HG03175 (cell line): ENCODE data around the gene PIP5K1A.
"Not testable (repeated sequence)": the region's sequence is repeated elsewhere in the genome, so short reads cannot be mapped to it uniquely, and the experiment has no call there.

Experiments
- ATAC-seq: cut with Tn5 transposase; IDR thresholded peaks from one replicate; pipeline ENCODE4 v1.9.1; 2021; ENCODE audit warnings: mild to moderate bottlenecking, moderate library complexity; ENCODE audit not compliant: unreplicated experiment

The PIP5K1A gene

DNA sequence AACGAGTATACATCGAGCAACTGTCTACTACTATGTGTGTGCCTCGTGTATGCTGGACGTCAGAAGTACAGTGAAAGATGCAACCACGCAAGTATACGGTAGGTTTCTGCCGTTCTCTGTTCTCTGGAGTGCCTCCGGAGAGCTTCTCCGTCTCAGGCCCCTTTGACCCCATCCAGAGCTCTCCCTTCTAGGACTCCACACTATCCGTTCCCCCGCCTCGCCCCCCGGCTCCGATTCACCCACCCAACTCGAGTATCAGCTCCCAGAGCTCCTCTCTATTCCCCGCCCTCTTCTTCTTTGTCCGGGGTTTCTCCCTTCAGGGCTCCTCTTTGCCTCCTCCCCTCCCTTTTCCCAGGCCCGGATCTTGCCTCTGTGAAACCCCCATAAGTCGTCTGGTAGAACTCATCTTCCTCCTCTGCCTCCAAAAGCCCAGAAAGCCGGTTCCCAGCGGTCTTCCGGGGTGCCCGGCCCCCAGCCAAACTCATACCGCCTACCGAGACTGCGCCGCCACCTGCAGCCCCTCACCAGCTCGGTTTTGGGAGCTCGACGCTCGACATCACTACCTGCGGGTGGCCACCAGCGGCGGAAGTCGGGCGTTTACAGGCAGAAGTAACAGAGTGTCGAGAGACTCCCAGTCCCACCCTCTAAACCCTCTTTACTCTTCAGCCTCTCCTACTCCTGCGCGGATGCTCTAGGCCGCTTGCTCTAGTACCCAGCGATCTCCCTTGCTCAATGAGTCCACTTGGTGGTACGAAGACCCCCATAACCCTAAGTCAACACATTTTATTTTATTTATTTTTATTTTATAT, 8.5 kb upstream of the PIP5K1A start, which contains the start of gene VPS72:
Gene VPS72 (minus strand): TSS at position 561 of the 809 bp plus-strand sequence. CDS start 76 bp downstream, at position 485.
- ATAC-seq: peak; percentile 89

DNA sequence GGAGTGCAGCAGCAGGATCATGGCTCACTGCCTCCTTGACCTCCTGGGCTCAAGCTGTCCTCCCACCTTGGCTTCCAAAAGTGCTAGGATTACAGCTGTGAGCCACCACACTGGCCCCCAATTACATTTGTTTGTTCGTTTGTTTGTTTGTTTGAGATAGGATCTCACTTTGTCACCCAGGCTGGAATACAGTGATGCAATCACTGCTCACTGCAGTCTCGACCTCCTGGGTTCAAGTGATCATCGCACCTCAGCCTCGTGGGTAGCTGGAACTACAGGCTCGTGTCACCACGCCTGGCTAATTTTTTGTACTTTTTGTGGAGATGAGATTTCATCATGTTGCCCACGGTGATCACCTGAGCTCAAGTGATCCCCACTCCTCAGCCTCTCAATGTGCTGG, 6.3 kb upstream of the PIP5K1A start:
- ATAC-seq: no peak

DNA sequence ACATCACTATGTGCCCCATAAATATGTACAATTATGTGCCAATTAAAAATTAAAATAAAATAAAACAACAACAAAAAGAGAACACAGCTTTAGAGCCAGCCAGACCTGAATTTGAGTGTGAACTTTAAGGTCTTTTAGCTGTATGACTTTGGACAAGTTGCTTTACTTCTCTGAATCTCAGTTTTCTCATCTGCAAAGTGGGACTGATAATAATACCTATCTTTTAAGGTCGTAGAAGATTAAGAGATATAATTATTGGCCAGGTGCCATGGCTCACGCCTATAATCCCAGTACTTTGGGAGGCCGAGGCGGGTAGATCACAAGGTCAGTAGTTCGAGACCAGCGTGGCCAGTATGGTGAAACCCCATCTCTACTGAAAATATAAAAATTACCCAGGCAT, 5.0 kb upstream of the PIP5K1A start:
- no peak for ATAC-seq

DNA sequence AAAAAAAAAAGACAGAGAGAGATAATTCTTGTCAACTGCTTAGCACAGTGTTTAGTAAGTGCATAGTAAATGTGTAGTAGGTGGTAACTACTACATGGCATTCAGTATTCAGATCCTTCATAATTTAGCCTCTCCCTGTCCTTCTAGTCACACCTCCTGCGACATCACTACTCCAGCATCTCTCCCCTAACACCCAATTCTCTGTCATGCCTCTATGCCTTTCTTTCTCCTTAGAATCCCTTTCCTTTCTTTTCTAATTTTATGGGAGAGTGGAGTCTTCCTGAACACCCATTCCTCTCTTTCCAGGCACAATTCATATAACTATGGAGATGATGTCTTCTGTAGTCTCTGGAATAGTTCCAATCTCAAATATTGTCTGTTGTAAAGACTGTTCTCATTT, 4.5 kb upstream of the PIP5K1A start:
- ATAC-seq: no peak

DNA sequence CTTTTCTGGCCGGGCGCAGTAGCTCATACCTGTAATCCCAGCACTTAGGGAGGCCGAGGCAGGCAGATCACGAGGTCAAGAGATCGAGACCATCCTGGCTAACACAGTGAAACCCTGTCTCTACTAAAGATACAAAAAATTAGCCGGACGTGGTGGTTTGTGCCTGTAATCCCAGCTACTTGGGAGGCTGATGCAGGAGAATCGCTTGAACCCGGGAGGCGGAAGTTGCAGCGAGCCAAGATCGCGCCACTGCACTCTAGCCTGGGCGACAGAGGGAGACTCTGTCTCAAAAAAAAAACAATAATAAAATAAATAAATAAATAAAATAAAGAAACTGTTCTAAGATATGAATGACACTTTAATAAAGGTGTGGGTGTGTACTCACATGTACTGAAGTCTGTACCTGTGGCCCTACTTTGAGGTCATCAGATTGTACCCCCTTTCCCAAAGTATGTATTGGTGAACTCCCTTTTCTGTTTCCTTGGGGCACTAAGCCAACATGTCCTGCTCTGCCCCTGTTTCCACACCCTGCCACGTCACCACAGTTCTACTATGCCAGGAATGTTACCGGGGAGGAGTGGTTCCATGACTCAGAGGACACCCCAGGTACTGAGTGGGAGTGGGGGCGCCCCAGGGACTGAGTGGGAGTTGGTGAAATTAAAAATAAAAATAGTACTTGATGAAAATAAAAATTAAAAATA, 3.3 kb upstream of the PIP5K1A start:
- ATAC-seq: not testable (repeated sequence)

DNA sequence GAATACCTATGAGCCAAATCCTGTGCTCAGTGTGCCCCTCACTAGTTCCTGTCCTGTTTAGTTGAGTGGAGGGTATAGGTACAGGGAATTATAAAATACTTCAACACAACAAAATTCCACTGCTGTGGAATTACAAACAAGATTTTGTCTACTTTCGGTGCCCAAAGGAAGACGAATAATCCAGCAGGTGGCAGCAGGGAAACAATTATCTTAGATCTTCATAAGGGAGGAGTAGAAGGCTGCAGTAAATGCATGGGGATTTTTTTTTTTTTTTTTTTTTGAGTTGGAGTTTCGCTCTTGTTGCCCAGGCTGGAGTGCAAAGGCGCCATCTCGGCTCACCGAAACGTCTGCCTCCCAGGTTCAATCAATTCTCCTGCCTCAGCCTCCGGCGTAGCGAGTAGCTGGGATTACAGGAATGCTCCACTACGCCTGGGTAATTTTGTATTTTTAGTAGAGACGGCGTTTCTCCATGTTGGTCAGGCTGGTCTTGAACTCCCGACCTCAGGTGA, 2.0 kb upstream of the PIP5K1A start:
- no peak for ATAC-seq

DNA sequence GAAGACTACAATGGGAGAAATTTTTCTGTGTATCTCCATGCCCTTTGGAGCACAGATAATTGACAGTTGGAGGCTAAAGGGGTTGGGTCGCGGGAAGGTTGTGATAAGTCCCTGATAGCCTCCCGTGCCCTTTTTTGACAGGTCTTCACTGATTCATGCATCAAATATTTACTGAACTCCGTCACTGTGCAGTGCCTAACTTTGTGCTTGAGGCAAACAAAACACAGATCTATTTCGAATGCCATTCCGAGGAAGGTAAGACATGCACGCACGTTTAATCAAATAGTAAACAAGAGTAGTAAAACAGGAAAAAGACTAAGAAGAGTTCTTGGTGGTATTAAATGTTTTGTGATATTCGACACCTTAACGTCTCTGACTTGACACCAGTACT, 494 bp upstream of the PIP5K1A start:
- no peak for ATAC-seq

DNA sequence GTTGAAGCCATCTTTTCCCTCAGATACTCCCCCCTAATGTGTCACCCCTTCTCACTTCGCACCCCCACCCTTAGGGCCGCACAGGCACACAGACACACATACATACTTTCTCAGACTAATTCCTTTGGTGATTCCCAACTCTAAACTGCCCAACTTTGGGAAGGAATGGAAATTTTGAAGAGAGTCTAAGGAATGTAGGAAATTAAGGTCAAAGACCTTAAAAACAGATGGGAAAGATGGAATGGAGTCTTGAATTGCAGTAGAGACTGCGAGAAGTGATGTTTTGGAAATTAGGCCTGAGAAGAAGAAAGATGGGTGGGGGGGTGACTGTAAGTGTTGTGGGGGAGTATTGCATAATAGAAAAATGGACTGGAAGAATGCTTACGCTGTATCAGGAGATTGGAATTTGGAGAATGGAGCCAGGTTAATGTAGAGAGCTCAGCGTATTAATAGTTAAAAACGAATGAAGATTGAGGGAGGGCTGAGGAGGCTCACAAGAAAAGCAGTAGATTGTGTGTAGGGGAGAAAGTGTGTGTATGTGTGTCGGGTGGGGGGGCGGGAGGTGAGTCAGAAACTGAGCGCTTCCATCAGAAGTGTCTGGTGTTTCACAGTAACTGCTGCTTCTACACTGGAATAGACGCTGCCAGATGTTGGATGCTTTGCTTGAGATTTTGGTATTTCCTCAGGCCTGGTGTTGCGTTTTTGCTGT, 1.7 kb downstream of the PIP5K1A start:
- ATAC-seq: no peak

DNA sequence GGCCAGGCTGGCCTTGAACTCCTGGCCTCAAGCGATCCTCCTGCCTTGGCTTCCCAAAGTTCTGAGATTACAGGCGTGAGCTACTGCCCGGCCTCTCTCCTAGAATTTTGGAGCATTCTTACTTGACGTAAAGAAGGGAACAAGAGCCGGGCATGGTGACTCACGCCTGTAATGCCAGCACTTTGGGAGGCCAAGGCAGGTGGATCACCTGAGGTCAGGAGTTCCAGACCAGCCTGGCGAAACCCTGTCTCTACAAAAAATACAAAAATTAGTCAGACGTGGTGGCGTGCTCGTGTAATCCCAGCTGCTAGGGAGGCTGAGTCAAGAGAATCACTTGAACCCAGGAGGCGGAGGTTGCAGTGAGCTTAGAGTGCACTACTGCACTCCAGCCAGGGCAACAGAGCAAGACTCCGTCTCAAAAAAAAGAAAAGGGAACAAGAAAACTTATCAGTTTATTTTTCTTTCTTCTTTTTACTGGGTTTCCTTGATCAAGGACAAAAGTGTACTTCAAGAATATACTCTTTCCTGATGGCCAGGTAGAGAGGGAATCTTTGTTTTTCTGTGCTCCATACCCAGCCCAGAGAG, 7.1 kb downstream of the PIP5K1A start:
- ATAC-seq: not testable (repeated sequence)

DNA sequence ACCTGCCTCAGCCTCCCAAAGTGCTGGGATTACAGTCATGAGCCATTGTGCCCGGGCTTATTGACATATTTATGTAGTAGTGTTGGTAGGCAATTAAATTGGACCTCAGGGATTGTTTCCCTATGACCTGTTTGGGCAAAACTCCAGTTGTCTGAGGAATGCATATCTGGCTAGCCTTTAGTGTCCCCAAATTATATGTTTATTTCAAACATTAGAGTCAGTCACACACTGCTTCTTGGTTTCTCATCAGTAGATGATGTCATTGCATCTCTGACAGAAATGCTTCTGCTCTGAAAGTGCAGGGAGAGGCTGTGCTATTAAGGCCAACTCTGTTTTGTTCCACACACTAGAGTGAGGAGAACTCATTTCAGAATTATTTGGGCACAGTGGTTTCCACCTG, 12.5 kb downstream of the PIP5K1A start:
- no peak for ATAC-seq

DNA sequence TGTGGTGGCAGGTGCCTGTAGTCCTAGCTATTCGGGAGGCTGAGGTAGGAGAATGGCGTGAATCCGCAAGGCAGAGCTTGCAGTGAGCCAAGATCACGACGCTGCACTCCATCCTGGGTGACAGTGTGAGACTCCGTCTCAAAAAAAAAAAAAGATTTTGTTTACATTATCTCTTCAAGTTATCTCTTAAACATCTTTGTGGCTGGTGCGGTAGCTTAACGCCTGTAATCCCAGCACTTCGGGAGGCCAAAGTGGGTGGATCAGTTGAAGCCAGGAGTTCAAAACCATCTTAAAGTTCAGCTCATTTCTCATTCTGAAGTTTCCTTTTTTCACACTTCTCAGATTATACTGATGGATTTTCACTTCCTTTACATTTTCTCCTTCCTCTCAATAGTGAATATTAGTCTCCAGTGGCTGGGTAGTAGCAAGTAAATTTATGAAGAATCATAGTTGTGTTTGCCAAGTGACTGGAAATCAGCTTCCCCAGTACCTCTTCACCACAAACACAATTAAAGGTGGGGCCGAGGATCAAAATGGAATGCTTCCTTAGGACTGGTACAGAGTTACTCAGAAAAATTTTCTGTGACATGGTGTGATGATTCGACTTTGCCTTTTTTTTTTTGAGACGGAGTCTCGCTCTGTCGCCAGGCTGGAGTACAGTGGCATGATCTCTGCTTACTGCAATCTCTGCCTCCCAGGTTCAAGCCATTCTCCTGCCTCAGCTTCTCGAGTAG, 13.8 kb downstream of the PIP5K1A start:
- no peak for ATAC-seq

DNA sequence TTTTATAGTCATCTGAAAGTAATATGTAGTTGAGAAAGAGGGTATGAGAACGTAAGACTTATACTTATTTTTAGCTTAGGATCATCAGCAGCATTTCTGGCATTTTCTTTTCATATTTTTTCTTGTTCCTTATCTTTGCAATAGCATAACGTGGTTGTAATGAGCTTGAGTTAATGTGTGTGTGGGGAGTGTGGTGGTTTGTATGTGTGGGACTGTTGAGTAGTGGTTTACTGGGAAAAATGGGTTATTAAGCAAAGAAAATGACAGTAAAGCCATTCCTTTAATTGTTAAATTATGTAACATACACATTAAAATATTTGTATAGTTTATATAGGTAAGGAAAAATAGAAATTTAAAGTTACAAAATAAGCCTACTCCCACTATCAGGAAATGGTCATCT, 15.2 kb downstream of the PIP5K1A start:
- no peak for ATAC-seq

DNA sequence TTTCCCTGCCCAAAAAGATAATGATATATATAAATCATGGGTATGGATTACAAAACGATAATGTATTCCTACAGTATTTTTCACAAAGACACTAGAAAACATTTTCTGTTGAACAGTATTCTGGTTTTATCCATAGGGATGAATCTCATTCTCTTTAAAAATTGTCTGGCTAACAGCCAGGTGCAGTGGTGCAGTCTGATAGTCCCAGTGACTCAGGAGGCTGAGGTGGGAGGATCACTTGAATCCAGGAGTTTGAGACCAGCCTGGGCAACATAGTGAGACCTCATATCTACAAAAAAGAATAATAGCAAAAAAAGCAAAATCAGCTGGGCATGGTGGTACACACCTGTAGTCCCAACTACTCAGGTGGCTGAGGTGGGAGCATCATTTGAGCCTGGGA, 23.3 kb downstream of the PIP5K1A start:
- no peak for ATAC-seq

DNA sequence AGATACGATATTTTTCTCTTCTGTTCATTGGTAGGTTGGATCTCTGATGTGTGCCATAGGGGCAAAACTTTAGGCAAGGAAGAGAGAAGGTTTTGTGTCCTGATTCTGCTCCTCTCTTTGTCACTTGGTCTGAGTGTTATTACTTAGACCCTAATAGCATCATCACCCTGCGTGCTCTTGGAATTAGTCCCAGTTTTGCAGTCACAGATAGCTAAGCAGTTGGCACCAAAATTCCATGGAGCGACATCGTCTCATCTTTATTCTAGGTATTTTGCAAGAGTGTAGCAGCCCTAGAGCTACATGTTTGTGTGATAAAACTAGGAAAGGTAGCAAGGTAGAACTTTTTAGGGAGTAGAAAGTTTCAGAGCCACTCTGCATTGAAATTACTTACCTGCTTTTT, 23.8 kb downstream of the PIP5K1A start:
- no peak for ATAC-seq

DNA sequence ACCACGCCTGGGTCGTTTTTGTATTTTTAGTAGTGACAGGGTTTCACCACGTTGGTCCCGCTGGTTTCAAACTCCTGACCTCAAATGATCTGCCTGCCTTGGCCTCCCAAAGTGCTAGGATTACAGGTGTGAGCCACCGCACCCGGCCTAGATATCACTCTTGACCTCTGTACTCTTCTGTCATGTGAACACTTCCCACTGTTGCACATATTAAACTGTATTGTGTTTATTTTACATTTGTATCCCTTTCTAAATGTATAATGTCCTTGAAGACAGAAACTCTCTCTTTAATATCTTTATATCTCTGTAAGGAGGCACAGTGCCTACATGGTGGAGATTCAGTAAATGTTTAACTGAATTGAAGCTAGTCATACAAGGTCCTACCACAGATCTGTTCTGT, 36.9 kb downstream of the PIP5K1A start:
- ATAC-seq: no peak

DNA sequence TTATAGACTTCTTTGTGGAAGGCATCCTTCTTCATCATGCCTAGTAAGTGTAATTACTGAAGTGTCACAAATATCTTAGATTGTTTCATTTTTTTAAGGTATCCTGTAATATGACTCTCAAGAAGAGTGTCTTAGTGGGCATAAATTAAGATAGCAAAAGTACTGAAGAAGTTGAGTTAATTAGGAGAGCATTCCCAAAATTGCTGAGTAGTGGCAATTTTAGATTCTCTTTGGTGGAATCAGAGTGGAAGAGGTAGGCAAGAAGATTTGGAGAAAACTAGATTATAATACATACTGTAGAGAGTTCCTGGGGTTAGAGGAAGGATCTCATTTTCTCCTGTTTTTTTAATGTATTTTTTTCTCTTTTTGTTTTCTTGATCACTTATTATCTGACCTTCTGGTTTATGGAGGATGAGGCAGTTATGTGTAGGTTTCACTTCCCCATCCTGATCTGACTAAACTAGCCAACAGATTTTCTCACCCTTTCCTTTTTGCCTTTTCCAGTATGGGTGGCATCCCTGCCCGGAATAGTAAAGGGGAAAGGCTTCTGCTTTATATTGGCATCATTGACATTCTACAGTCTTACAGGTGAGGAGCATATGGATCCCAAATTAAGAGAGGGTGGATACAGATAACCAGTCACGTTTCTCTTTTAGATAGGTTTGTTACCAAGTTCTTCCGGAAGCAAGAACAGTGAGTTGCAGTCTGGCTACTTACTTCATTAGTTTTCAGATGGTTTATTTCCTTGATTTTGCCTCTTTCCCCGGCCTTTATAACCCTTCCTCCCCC, 39.5 kb downstream of the PIP5K1A start:
- no peak for ATAC-seq

DNA sequence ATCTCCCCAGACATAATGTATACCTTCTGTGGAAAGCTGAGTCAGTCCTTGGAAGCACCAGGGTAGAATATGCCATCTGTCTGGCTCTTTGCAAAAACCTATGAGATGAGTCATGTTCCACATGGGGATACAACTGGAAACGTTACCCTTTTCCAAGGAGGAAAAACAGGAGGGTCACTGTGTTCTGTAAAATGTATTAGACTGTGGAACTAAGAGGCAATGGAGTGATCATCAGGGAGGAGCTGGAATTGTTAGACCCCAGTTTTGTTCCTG, 40.1 kb downstream of the PIP5K1A start:
- no peak for ATAC-seq

DNA sequence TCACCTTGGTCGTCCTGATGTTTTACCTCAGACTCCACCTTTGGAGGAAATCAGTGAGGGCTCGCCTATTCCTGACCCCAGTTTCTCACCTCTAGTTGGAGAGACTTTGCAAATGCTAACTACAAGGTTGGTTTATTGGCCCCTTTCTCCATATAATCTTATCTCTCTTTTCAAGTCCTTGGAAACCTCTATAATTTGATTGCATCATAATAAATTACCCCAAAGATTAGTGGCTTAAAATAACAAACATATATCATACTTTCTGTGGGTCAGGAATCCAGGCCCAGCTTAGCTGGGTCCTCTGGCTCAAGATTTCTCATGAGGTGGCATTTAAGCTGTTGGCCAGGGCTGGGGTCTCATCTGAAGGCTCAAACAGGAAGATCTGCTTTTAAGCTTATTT, 44.1 kb downstream of the PIP5K1A start:
- ATAC-seq: no peak

DNA sequence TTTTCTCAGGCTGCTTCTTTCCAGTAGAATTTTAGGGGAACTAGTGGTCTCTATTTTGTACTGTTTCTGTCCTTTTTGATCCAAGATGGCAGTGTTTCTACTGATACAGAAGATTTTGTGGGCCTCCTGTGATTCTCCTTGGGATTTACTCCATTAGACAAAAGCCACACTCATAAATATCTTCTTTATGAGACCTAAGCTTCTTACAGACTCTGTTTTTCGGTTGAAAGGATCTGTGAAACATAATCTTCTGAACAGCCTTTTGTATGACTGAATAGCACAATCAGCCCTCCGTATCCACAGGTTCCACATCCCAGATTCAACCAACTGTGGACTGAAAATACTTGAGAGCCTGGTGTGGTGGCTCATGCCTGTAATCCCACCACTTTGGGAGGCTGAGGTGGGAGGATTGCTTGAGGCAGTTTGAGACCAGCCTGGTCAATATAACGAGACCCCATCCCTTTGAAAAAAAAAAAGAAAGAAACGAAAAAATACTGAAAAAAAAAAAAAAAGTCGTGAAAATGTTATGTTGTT, 45.4 kb downstream of the PIP5K1A start:
- no peak for ATAC-seq

DNA sequence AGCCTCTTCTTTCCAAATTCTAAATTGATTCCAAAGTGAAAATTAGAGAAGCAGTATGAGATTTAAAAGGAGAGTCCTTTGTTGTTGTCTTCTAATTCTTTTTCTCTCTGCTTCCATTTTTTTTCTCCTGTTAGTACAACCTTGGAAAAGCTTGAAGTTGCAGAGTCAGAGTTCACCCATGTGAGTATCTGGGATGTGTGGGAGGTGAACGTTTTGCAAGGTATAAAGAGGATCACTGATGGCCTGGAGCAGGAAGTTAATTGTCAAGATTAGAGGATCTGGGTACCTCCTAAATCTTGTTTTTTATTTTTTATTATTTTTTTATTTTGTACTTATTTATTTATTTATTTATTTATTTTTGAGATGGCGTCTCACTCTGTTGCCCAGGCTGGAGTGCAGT, 48.4 kb downstream of the PIP5K1A start:
- no peak for ATAC-seq
